ENCODE measurements around the gene C18orf63.

DNA sequence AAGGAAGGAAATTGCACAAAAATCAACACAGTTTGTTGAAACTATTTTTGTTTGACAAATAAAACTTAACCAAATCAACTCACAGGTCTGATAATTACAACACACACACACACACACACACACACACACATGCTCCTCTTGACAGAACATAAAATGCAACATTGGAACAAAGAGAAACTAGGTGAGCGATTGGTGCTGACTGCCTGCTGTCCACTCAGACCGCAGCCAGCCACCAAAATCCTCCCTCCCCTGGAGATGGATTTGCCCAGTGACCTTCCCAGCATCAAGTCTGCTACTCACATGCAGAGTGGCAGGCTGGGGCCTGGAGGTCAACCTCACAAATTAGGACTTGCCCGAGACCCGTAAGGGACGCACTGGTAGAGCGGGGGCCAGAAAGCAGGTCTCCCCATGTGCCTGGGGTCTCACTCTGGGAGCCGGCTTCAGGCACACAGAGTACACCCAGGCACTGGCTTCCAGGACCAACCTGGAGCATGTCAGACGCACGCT is 80.1 kb downstream of the C18orf63 start:
- TF ChIP-seq, protein P1, sequence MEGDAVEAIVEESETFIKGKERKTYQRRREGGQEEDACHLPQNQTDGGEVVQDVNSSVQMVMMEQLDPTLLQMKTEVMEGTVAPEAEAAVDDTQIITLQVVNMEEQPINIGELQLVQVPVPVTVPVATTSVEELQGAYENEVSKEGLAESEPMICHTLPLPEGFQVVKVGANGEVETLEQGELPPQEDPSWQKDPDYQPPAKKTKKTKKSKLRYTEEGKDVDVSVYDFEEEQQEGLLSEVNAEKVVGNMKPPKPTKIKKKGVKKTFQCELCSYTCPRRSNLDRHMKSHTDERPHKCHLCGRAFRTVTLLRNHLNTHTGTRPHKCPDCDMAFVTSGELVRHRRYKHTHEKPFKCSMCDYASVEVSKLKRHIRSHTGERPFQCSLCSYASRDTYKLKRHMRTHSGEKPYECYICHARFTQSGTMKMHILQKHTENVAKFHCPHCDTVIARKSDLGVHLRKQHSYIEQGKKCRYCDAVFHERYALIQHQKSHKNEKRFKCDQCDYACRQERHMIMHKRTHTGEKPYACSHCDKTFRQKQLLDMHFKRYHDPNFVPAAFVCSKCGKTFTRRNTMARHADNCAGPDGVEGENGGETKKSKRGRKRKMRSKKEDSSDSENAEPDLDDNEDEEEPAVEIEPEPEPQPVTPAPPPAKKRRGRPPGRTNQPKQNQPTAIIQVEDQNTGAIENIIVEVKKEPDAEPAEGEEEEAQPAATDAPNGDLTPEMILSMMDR (IDR thresholded peaks at IDR 0.05): no peak
- no peak for TF ChIP-seq POLR2A (IDR thresholded peaks at IDR 0.05)

Data from vagina (tissue), 2 donors.